ENCODE results near the gene PGF. TPM values are rescaled to one million over a fixed set of nuclear protein-coding genes. Genes with fewer than 3 reads are reported as not detected.

PGF gene
- polyA plus RNA-seq, 1 donor (not counting 4 experiments of a cell fraction or from before 2014, with no cell fraction given) = 16.5 TPM

- no peak overlapping the region for H3K9ac ChIP-seq (ENCODE audit: control insufficient read depth, extremely low read depth, insufficient read depth, low read length)
- H4K20me1 ChIP-seq (ENCODE audit: control insufficient read depth, extremely low read depth, insufficient read depth, low read length) = no peaks in the 10 kb centered on the region
- no peaks in the 10 kb centered on the region for H3K9me1 ChIP-seq (ENCODE audit: control insufficient read depth, extremely low read depth, insufficient read depth, low read length)
- dilution Hi-C loops (cut with MboI; ENCODE audit: extremely low pct_ligation_motif_present, low sequenced_read_pairs) = no loop called here
- no peaks in the 10 kb centered on the region for H3K36me3 ChIP-seq (ENCODE audit: control insufficient read depth in 2 of 2, extremely low read depth in 1 of 2, insufficient read depth in 2 of 2, low read length in 2 of 2)
- no peaks in the 10 kb centered on the region for H3K79me2 ChIP-seq (ENCODE audit: control insufficient read depth, insufficient read depth, low read length)
- no peak overlapping the region for H2AFZ ChIP-seq (ENCODE audit: control insufficient read depth, low read length)
- H3K27me3 ChIP-seq (ENCODE audit: control insufficient read depth, extremely low read depth, insufficient read depth, low read length) = no peaks in the 10 kb centered on the region
- peaks cover 7% of the 10 kb centered on the region for H3K4me1 ChIP-seq (ENCODE audit: control insufficient read depth, extremely low read depth, insufficient read depth, low read length)
- FAIRE-seq (no peak), DNase-seq (ENCODE audit: low read depth, low spot score) (no peak)
- no peak overlapping the region for H3K4me3 ChIP-seq (ENCODE audit: control insufficient read depth in 2 of 3, extremely low read depth in 1 of 3, insufficient read depth in 2 of 3, low read depth in 1 of 3, low read length in 3 of 3)
- no peak overlapping the region for H3K4me2 ChIP-seq (ENCODE audit: control insufficient read depth, extremely low read depth, insufficient read depth, low read depth, low read length)
- no peaks in the 10 kb centered on the region for H3K9me3 ChIP-seq (ENCODE audit: control insufficient read depth, low read depth, low read length)
- TF ChIP-seq EZH2 (IDR thresholded peaks at IDR 0.05; ENCODE audit: low read length) (no peak), CTCF (optimal IDR thresholded peaks at IDR 0.05 in 1 of 3, IDR thresholded peaks at IDR 0.05 in 1 of 3, conservative IDR thresholded peaks at IDR 0.05 in 1 of 3; ENCODE audit: extremely low read depth in 1 of 3, insufficient read depth in 2 of 3, low read length in 3 of 3) (no peak)
- no peak overlapping the region for H3K27ac ChIP-seq (ENCODE audit: control insufficient read depth, insufficient read depth, low read length)
Observed at GRCh38 chr14:74921053-74921620, 34.3 kb downstream of the PGF start.

DNA sequence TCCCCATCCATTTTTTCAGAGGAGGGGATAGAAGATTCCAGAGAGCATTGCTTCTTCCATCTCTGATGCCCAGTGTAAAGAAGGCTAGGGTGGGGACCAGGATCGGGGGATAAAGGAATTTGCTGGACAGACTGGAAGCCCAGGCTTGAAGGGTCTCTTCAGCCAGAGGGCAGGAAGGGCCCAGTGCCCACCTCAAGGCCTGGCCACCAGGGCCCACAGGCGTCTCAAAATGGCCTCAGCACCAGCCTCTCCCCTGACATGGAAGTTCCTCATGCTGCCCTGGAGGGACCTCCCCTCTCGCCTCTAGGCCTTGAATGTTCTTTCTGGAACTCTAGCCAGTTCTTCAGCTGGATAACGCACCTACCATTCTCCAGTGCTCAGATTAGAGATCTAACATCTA, 35.1 kb downstream of the PGF start:
- Histone ChIP-seq H3K9ac (ENCODE audit: control insufficient read depth, extremely low read depth, insufficient read depth, low read length) (no peak overlapping the region), H3K4me2 (ENCODE audit: control insufficient read depth, extremely low read depth, insufficient read depth, low read depth, low read length) (no peak overlapping the region), H3K27me3 (ENCODE audit: control insufficient read depth, extremely low read depth, insufficient read depth, low read length) (no peaks in the 10 kb centered on the region), H3K36me3 (ENCODE audit: control insufficient read depth in 2 of 2, extremely low read depth in 1 of 2, insufficient read depth in 2 of 2, low read length in 2 of 2) (no peaks in the 10 kb centered on the region), H3K27ac (ENCODE audit: control insufficient read depth, insufficient read depth, low read length) (no peak overlapping the region), H4K20me1 (ENCODE audit: control insufficient read depth, extremely low read depth, insufficient read depth, low read length) (no peaks in the 10 kb centered on the region), H3K79me2 (ENCODE audit: control insufficient read depth, insufficient read depth, low read length) (no peaks in the 10 kb centered on the region), H3K4me1 (ENCODE audit: control insufficient read depth, extremely low read depth, insufficient read depth, low read length) (peaks cover 7% of the 10 kb centered on the region), H2AFZ (ENCODE audit: control insufficient read depth, low read length) (no peak overlapping the region), H3K9me3 (ENCODE audit: control insufficient read depth, low read depth, low read length) (no peaks in the 10 kb centered on the region), H3K9me1 (ENCODE audit: control insufficient read depth, extremely low read depth, insufficient read depth, low read length) (no peaks in the 10 kb centered on the region), H3K4me3 (ENCODE audit: control insufficient read depth in 2 of 3, extremely low read depth in 1 of 3, insufficient read depth in 2 of 3, low read depth in 1 of 3, low read length in 3 of 3) (no peak overlapping the region)
- DNase-seq (ENCODE audit: low read depth, low spot score) (no peak), FAIRE-seq (no peak)
- dilution Hi-C loops (cut with MboI; ENCODE audit: extremely low pct_ligation_motif_present, low sequenced_read_pairs) = no loop called here
- TF ChIP-seq CTCF (optimal IDR thresholded peaks at IDR 0.05 in 1 of 3, IDR thresholded peaks at IDR 0.05 in 1 of 3, conservative IDR thresholded peaks at IDR 0.05 in 1 of 3; ENCODE audit: extremely low read depth in 1 of 3, insufficient read depth in 2 of 3, low read length in 3 of 3) (no peak), EZH2 (IDR thresholded peaks at IDR 0.05; ENCODE audit: low read length) (no peak)

Data from keratinocyte (primary cell).